GM12878 (cell line): ENCODE data around the gene SIGLEC5. TPM values are rescaled to one million over a fixed set of nuclear protein-coding genes. Genes with fewer than 3 reads are reported as not detected.

ENCODE experiments used
- ATAC-seq: fragments of 200-7000 bp; cut with Tn5 transposase; 3 replicates; pipeline ENCODE4 v1.9.1; 2020; ENCODE audit warnings: mild to moderate bottlenecking, moderate library complexity
- BruUV-seq: library from RNA; stranded (reverse); fragments of 400-500 nt; replicated peaks from 2 replicates; lab custom pipeline; 2021; lab: Mats Ljungman, UMichigan
- CTCF ChIA-PET: fragments of 300-600 bp; sonication (Branson Sonifier 250); formaldehyde crosslinking; extraction: SDS; loops from one replicate; lab custom pipeline; 2021; ENCODE audit warnings: inconsistent platforms; lab: Yijun Ruan, JAX
- POLR2A ChIA-PET: fragments of 350-600 bp; formaldehyde crosslinking; extraction: SDS; loops from one replicate; lab custom pipeline; 2021; ENCODE audit warnings: inconsistent platforms; lab: Charles Lee
- RAD21 ChIA-PET: fragments of 300-600 bp; sonication (Branson Sonifier 250); formaldehyde crosslinking; loops from one replicate; lab custom pipeline; 2023; ENCODE audit warnings: antibody characterized with exemption; ENCODE audit not compliant: unreplicated experiment; lab: Charles Lee
- SMC1A ChIA-PET: fragments of 300-600 bp; sonication (Branson Sonifier 250); formaldehyde crosslinking; loops from one replicate; lab custom pipeline; 2023; ENCODE audit not compliant: unreplicated experiment, uncharacterized antibody; lab: Charles Lee
- DNase-seq: peaks from one replicate; pipeline ENCODE4 v3.0.0-alpha.2; 2011; ENCODE audit warnings: low read depth, low spot score
- FAIRE-seq: peaks from 3 replicates; lab custom pipeline; 2011; peaks lifted over from hg19 to GRCh38; lab: Jason Lieb, UNC
- H2AFZ ChIP-seq: 2 replicates; pipeline ENCODE4 v1.6.0; 2011; ENCODE audit warnings: low read depth, low read length, control low read depth; ENCODE audit not compliant: control insufficient read depth
- H3K27ac ChIP-seq: 2 replicates; pipeline ENCODE4 v1.5.1; 2011; ENCODE audit warnings: control low read depth; ENCODE audit not compliant: control insufficient read depth, insufficient read depth
- H3K27me3 ChIP-seq, 2 experiments: replicated peaks in 1 of 2; 2 replicates each; pipeline versions ENCODE4 v1.6.0 to v1.6.1; 2011; ENCODE audit warnings: low read length in 1 of 2; ENCODE audit not compliant: control insufficient read depth in 2 of 2, insufficient read depth in 2 of 2
- H3K36me3 ChIP-seq, 2 experiments: 2 replicates each; pipeline ENCODE4 v1.5.1; 2011; ENCODE audit warnings: low read length in 1 of 2; ENCODE audit not compliant: control insufficient read depth in 2 of 2, insufficient read depth in 2 of 2
- H3K4me1 ChIP-seq: 2 replicates; pipeline ENCODE4 v1.6.1; 2011; ENCODE audit warnings: mild to moderate bottlenecking, low read length, moderate library complexity, mixed read lengths; ENCODE audit not compliant: control insufficient read depth, insufficient read depth
- H3K4me2 ChIP-seq: 2 replicates; pipeline ENCODE4 v1.6.0; 2011; ENCODE audit warnings: control low read depth; ENCODE audit not compliant: control insufficient read depth, insufficient read depth
- H3K4me3 ChIP-seq: fragments of 200-600 bp; sonication (generic); 2 replicates; pipeline ENCODE4 v1.5.1; 2016
- H3K79me2 ChIP-seq: 2 replicates; pipeline ENCODE4 v1.6.0; 2011; ENCODE audit warnings: low read length; ENCODE audit not compliant: control insufficient read depth, insufficient read depth
- H3K9ac ChIP-seq: 2 replicates; pipeline ENCODE4 v1.8.0; 2011; ENCODE audit warnings: low read length, control low read depth, mixed read lengths; ENCODE audit not compliant: control insufficient read depth, insufficient read depth
- H3K9me3 ChIP-seq: replicated peaks from 3 replicates; pipeline ENCODE4 v1.5.1; 2011; ENCODE audit warnings: mild to moderate bottlenecking, low read length; ENCODE audit not compliant: control insufficient read depth, insufficient read depth
- H4K20me1 ChIP-seq: 2 replicates; pipeline ENCODE4 v1.6.0; 2011; ENCODE audit not compliant: control insufficient read depth, insufficient read depth
- ASH2L ChIP-seq: fragments of 300-600, 200-600 bp; sonication (generic); IDR thresholded peaks from 2 replicates; pipeline ENCODE4 v1.6.1; 2017; ENCODE audit warnings: low read depth, mild to moderate bottlenecking, borderline replicate concordance
- BCLAF1 ChIP-seq: fragments of 450-650 bp; IDR thresholded peaks from 2 replicates; pipeline ENCODE4 v1.6.1; 2017; ENCODE audit warnings: antibody characterized with exemption, mild to moderate bottlenecking, moderate library complexity
- CREM ChIP-seq: IDR thresholded peaks from 2 replicates; pipeline ENCODE4 v1.6.1; 2014; ENCODE audit warnings: antibody characterized with exemption, low read depth
- MEF2B ChIP-seq: fragments of 450-650 bp; IDR thresholded peaks from 2 replicates; pipeline ENCODE4 v1.6.1; 2018; ENCODE audit warnings: mild to moderate bottlenecking, moderate library complexity; ENCODE audit not compliant: partially characterized antibody, poor library complexity, severe bottlenecking
- MXI1 ChIP-seq: fragments of 150-350 bp; IDR thresholded peaks from 2 replicates; pipeline ENCODE4 v1.6.1; 2011; ENCODE audit warnings: low read depth, mild to moderate bottlenecking, inconsistent platforms, low read length, improper control_type of control experiment
- NFXL1 ChIP-seq: fragments of 450-650 bp; IDR thresholded peaks from 2 replicates; pipeline ENCODE4 v1.6.1; 2017; ENCODE audit warnings: antibody characterized with exemption, mild to moderate bottlenecking, borderline replicate concordance
- PBX3 ChIP-seq: IDR thresholded peaks from 2 replicates; pipeline ENCODE4 v1.6.1; 2011; ENCODE audit warnings: mild to moderate bottlenecking, low read depth, low read length, moderate library complexity; ENCODE audit not compliant: insufficient replicate concordance
- RAD21 ChIP-seq: IDR thresholded peaks from 2 replicates; pipeline ENCODE4 v1.6.1; 2011; ENCODE audit warnings: mild to moderate bottlenecking, low read depth, low read length, moderate library complexity; ENCODE audit not compliant: insufficient read depth
- SRF ChIP-seq, 2 experiments: IDR thresholded peaks; 2 replicates each; pipeline ENCODE4 v1.6.1; 2011; ENCODE audit warnings: low read depth in 2 of 2, low read length in 2 of 2, mild to moderate bottlenecking in 1 of 2, moderate library complexity in 1 of 2
- STAT3 ChIP-seq: IDR thresholded peaks from 2 replicates; pipeline ENCODE4 v1.6.1; 2011; ENCODE audit warnings: low read depth, low read length, improper control_type of control experiment
- TCF12 ChIP-seq: IDR thresholded peaks from 2 replicates; pipeline ENCODE4 v1.6.1; 2011; ENCODE audit warnings: low read depth, mild to moderate bottlenecking, low read length
- USF2 ChIP-seq: IDR thresholded peaks from 2 replicates; pipeline ENCODE4 v1.6.1; 2011; ENCODE audit warnings: low read depth, low read length, improper control_type of control experiment, borderline replicate concordance
- ZBTB4 ChIP-seq: fragments of 450-650 bp; formaldehyde crosslinking; IDR thresholded peaks from 2 replicates; pipeline ENCODE4 v1.4.0; 2022; ENCODE audit warnings: mild to moderate bottlenecking, moderate library complexity
- ZSCAN29 ChIP-seq: fragments of 450-650 bp; IDR thresholded peaks from 2 replicates; pipeline ENCODE4 v1.6.1; 2017; ENCODE audit warnings: mild to moderate bottlenecking, moderate library complexity
- ZZZ3 ChIP-seq: IDR thresholded peaks from 2 replicates; pipeline ENCODE4 v1.6.1; 2011; ENCODE audit warnings: low read depth; ENCODE audit not compliant: control insufficient read depth, insufficient read length
- WGBS: methylation state at CpG from one replicate; pipeline ENCODE4 v1.1.6; 2016; ENCODE audit warnings: low lambda C conversion rate; ENCODE audit not compliant: insufficient replicate concordance, insufficient coverage; ENCODE audit errors: missing lambda C conversion rate; 5-methylcytosine and 5-hydroxymethylcytosine counted together
- in situ Hi-C: fragments of 300-500 bp; cut with MboI; formaldehyde crosslinking; loops from 9 replicates; pipeline ENCODE4 v1.14.3; 2018; ENCODE audit warnings: mixed read lengths
- intact Hi-C: fragments of 100-400 bp; cut with micrococcal nuclease; formaldehyde crosslinking; loops from one replicate; pipeline ENCODE4 v1.14.2; 2022; ENCODE audit not compliant: unreplicated experiment
- polyA plus RNA-seq, 11 experiments: library from polyadenylated mRNA; depleted of rRNA in 4 of 11; unstranded in 6 of 11; stranded (reverse) in 5 of 11; fragments of >200 nt; fragmentation: Nextera tagmentation in 4 of 11; fragmentation: Illumina TruSeq in 1 of 11; extraction: Ambion mirVana in 4 of 11; extraction: Trizol in 1 of 11; gene quantifications; 1 replicate in 1 of 11; 2 replicates in 10 of 11; pipeline versions ENCODE4 v1.2.1 to v1.2.3, GENCODE V29; 2011 to 2016; ENCODE audit warnings: inconsistent platforms in 2 of 11, missing spikeins in 2 of 11, low read depth in 1 of 11
- total RNA-seq, 4 experiments: library from RNA; depleted of rRNA in 3 of 4; stranded (reverse); fragments of >200 nt in 3 of 4; fragmentation: Illumina TruSeq in 1 of 4; extraction: Trizol in 1 of 4; gene quantifications; 2 replicates each; pipeline versions ENCODE4 v1.2.1 to v1.2.3, GENCODE V29; 2013 to 2021

Gene SIGLEC5
- total and polyA plus RNA-seq, 10 of the 15 experiments (the other 5 are each of a cell fraction or from before 2014, with no cell fraction given), result 0.05 to 2.5 (median 1.4) TPM; not detected in 1

GRCh38 chr19:51586103-51586728 is 44.0 kb downstream of the SIGLEC5 start:
- ChIA-PET CTCF (no interaction called here), RAD21 (no interaction called here), POLR2A (no interaction called here), SMC1A (interaction anchor here (0.7 kb wide), 1 partner anchor 46 kb away, joined by 3 read pairs; no protein-coding TSS in a partner anchor)
- no peak for ATAC-seq
- DNase-seq, result no peak
- Histone ChIP-seq H3K9ac (no peak overlapping the region), H3K36me3 (peaks cover 3 to 23% of the 10 kb centered on the region in 2 experiments), H3K27ac (no peak overlapping the region), H3K4me2 (no peak overlapping the region), H3K4me3 (no peak overlapping the region), H3K79me2 (no peaks in the 10 kb centered on the region), H3K27me3 (no peaks in the 10 kb centered on the region), H2AFZ (no peak overlapping the region), H4K20me1 (no peaks in the 10 kb centered on the region), H3K4me1 (no peaks in the 10 kb centered on the region), H3K9me3 (peaks cover 18% of the 10 kb centered on the region)
- BruUV-seq, result no TSS peak
- WGBS, result 100% methylated on average over 1 of the region's 1 CpG
- in situ Hi-C loops (no loop called here), intact Hi-C loops (no loop called here)
- FAIRE-seq, result no peak
- TF ChIP-seq SRF (IDR thresholded peaks at IDR 0.05; ENCODE audit: low read depth in 2 of 2, low read length in 2 of 2), result no peak
- no peak for TF ChIP-seq ZSCAN29
- TF ChIP-seq ZZZ3, result no peak
- no peak for TF ChIP-seq ASH2L
- no peak for TF ChIP-seq PBX3
- TF ChIP-seq MXI1, result no peak
- TF ChIP-seq RAD21, result no peak
- no peak for TF ChIP-seq BCLAF1
- no peak for TF ChIP-seq ZBTB4 (CRISPR knock-in tag)
- no peak for TF ChIP-seq STAT3
- TF ChIP-seq MEF2B, result no peak
- no peak for TF ChIP-seq CREM
- TF ChIP-seq USF2, result no peak
- TF ChIP-seq NFXL1, result no peak
- TF ChIP-seq TCF12, result no peak
